HS-5 (cell line): ENCODE data around the gene SREBF2.

Source experiments
- DNase-seq: peaks from one replicate; pipeline ENCODE4 v3.0.0-alpha.2; 2012; ENCODE audit warnings: low read depth

SREBF2 gene

GRCh38 chr22:41922328-41922727, 89.4 kb downstream of the SREBF2 start:
- no peak for DNase-seq

GRCh38 chr22:41922940-41923594, 90.2 kb downstream of the SREBF2 start:
- no peak for DNase-seq

GRCh38 chr22:41923595-41924276, 90.8 kb downstream of the SREBF2 start:
- no peak for DNase-seq

- no peak for DNase-seq
Observed at GRCh38 chr22:41925783-41926460, 93.0 kb downstream of the SREBF2 start.

DNA sequence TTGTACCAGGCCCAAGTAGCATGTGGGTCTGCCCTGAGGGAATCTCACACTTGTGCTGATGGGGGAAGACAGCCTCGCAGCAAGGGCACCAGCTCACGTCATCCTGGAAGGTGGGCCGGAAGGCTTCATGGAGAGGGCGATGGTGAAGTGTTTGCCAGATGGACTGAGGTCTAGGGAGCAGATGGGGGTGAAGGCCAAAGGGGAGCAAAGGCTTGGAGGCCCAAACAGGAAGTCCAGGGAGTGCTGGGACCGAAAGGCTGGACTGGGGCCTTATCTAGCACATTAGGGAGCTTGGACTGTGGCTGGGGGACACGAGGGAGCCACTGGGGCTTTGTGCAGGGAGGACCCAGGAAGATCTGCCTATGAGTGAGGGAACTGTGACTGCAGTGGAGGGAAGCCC, 94.9 kb downstream of the SREBF2 start:
- no peak for DNase-seq

DNA sequence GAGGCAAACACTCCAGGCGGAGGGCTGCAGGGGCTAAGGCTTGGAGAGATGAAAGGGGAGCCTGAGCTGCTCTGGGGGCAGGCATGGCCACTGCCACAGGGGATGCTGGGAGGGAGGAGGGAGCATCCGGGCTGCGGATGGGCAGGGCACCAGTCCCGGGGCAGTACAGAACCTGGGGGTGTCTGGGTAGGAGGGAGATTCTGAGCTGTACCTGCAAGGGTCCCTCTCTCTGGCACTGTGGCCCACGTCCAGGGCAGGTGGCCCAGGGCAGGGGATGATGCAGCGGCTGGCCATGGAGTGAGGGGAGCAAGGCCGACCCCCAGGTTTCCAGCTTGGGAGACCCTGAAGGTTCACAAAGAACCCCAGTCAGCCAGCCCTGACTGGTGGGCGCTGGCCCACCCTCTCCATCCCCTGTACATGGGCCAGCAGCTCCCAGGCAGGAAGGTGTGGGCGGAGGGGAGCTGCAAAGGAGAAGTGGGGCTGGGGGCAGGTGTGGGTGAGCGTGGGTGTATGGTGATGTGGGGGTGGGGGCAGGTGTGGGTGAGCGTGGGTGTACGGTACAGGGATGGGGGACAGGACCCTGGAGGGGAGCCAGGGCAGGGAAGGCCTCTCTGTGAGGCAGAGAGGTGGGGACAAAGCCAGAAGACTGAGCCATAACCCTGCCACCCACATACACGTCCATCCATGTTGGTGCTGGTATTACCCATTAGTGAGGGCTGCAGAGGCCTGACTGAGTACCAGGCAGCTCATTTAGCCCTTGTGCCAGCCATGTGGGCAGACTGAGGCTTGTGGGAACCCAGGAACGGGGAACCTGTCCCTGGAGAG, 95.9 kb downstream of the SREBF2 start:
- no peak for DNase-seq

GRCh38 chr22:41929418-41929810, 96.5 kb downstream of the SREBF2 start:
- no peak for DNase-seq

- no peak for DNase-seq
Observed at GRCh38 chr22:41931701-41932269, 98.9 kb downstream of the SREBF2 start.

DNA sequence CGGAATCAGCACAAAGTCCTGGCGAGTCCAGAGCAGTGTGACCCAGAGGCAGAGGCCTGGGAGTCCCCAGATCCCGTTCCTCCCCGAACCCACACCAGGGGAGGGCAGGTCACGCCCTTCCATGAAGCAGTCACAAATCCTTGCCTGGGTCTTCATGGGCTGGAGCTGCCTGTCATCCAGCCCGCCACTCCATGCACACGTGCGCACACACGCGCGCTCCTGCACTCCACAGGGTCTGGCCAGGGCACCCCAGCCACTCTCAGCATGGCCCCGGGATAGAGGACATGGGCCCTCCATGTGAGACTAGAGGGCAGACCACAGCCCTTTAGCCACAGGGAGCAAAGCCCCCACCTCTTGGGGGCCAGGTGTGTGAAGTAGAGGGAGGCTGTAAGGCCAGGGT, 99.4 kb downstream of the SREBF2 start:
- DNase-seq: no peak

GRCh38 chr22:41933411-41934177, 100.7 kb downstream of the SREBF2 start:
- DNase-seq: no peak

GRCh38 chr22:41934284-41935014, 101.5 kb downstream of the SREBF2 start:
- DNase-seq: no peak

- no peak for DNase-seq
Observed at GRCh38 chr22:41935015-41935351, 102.1 kb downstream of the SREBF2 start.

DNA sequence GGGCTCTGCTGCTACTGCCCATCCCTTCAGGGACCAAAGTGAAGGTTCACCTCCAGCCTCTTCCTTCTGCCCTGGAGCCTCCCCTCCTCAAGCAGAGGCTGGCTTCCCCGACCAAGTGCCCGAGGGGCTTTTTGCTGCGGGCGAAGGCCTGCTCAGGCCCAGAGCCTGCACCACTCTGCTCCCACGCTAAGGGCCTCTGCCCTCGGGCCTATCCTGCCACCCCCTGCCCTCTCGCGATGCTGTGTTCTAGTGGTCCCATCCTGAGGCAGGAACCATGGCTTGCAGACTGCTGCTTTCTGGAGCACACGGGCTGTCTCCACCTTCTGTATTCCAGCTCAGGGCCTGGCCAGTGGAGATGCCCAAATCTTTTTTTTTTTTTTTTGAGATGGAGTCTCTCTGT, 102.6 kb downstream of the SREBF2 start:
- no peak for DNase-seq

GRCh38 chr22:41936894-41937169, 103.9 kb downstream of the SREBF2 start:
- DNase-seq: no peak

GRCh38 chr22:41939981-41940831, 107.3 kb downstream of the SREBF2 start:
- no peak for DNase-seq

DNA sequence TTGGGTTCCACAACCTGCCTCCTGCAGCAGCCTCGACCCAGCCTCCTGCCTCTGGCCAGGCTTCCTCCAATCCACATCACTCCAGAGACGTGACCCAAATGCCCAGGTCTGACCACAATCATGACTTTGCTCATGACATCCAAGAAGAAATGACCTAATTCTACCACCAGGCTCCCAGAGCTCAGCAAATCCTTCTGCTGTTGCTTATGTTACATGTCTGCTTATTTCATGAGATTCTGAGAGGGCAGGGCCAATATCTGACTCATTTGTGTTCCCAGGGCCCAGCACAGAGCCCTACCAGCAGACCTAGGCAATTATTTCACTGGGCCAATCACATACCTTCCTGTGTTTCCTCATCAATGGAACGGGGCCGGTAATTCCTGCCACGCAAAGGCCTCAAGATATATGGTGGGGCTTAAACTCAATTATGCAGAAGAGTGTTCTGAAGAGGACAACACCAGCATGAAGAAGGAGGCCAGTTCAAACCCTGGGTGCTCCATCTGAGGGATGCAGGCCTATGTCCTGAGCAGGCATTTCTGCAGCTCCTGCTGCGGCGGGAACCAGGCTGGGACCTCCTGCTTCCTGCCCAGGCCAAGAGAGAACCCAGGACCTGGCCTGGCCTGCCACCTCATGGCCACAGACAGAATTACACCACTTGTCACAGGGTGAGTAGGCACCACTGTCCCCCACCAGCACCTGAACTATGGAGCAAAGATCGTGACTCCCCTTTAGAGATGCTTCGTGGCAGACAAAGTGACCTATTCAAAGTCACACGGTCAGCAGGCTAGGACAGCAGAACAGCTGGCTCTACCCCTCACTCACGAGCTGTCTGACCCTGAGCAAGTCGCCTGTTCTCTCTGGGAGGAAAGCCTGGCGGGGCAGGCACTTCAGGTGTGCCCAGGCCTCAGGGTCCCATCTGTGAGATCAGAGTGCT, 108.2 kb downstream of the SREBF2 start:
- DNase-seq: peak; percentile 88

GRCh38 chr22:41943661-41944209, 110.8 kb downstream of the SREBF2 start:
- no peak for DNase-seq

DNA sequence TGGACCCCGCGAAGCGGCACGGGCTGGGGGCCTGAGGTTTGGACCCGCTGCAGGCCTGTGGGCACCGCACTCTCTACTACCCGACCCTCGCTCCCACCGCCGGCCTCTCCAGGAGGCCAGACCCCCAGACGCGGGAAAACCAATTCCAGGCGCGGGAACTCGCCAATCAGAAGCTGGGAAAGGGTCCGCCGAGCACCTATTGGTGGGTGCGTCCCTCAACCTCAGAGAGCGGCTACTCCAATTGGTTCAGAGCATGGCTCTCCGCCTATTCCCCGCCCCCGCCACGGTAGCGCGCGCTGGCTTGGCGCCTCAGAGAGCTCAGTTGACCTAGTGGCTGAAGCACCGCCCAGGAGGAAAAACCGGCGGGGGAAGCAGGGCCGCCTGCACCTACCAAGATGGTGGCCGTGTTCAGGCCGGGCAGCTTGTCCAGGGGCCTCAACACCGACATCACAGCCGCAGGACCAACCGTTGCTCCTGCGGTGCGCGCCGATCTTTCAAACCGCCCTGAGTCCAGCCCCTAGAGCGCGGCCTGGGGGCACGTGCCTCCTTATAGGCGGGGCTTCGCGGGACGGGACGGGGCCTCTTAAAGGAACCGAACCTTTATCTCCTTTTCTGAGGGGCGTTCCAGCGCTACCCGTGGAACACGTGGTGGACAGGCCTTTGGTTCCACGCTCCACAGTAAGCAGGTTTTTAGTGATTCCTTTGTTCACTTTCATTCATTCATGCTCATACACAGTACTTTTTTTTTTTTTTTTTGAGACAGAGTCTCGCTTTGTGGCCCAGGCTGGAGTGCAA, 113.9 kb downstream of the SREBF2 start, which contains the start of gene CENPM:
Gene CENPM (minus strand): TSS at position 524 of the 795 bp plus-strand sequence. CDS start 76 bp downstream, at position 448.
- peak; percentile 83 for DNase-seq
